ENCODE results near the gene SNORC. TPM values are rescaled to one million over a fixed set of nuclear protein-coding genes. Genes with fewer than 3 reads are reported as not detected.

The SNORC gene
- total RNA-seq, 1 donor from 2014 or later: not detected

- no peak overlapping the region for H2AFZ ChIP-seq (replicated peaks)
- no peaks in the 10 kb centered on the region for H3K9me3 ChIP-seq (ENCODE audit: low read depth)
- no peak overlapping the region for H3K4me3 ChIP-seq
- no peak overlapping the region for H3K9ac ChIP-seq
- H3K27ac Mint-ChIP-seq: peak overlapping the region; percentile 79
- no peaks in the 10 kb centered on the region for H3K36me3 Mint-ChIP-seq
- DNase-seq (ENCODE audit: low spot score): no peak
- peaks cover 3% of the 10 kb centered on the region for H3K4me1 ChIP-seq
- H3K79me2 ChIP-seq (ENCODE audit: low read depth): no peaks in the 10 kb centered on the region
- no peak overlapping the region for H3K4me3 Mint-ChIP-seq
- peaks cover 19% of the 10 kb centered on the region for H3K4me1 Mint-ChIP-seq
- H4K20me1 ChIP-seq (ENCODE audit: low read depth): no peaks in the 10 kb centered on the region
- TF ChIP-seq EZH2 (IDR thresholded peaks at IDR 0.05): no peak
- TF ChIP-seq, protein P1, sequence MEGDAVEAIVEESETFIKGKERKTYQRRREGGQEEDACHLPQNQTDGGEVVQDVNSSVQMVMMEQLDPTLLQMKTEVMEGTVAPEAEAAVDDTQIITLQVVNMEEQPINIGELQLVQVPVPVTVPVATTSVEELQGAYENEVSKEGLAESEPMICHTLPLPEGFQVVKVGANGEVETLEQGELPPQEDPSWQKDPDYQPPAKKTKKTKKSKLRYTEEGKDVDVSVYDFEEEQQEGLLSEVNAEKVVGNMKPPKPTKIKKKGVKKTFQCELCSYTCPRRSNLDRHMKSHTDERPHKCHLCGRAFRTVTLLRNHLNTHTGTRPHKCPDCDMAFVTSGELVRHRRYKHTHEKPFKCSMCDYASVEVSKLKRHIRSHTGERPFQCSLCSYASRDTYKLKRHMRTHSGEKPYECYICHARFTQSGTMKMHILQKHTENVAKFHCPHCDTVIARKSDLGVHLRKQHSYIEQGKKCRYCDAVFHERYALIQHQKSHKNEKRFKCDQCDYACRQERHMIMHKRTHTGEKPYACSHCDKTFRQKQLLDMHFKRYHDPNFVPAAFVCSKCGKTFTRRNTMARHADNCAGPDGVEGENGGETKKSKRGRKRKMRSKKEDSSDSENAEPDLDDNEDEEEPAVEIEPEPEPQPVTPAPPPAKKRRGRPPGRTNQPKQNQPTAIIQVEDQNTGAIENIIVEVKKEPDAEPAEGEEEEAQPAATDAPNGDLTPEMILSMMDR (IDR thresholded peaks at IDR 0.05): no peak
- no peak for TF ChIP-seq EZH2phosphoT487 (IDR thresholded peaks at IDR 0.05)
- peaks cover 20% of the 10 kb centered on the region for H3K27me3 Mint-ChIP-seq (ENCODE audit: insufficient read depth, low read depth)
- peaks cover 20% of the 10 kb centered on the region for H3K27me3 ChIP-seq
- no peak overlapping the region for H3K27ac ChIP-seq
- no peaks in the 10 kb centered on the region for H3K9me3 Mint-ChIP-seq
- no peaks in the 10 kb centered on the region for H3K36me3 ChIP-seq
- no peak overlapping the region for H3K4me2 ChIP-seq
- peaks cover 4% of the 10 kb centered on the region for H3F3A ChIP-seq (ENCODE audit: low read depth)
Observed at GRCh38 chr2:232870766-232871371, 805 bp downstream of the SNORC start.

- Histone ChIP-seq H3K9ac (no peak overlapping the region), H3K4me3 (no peak overlapping the region), H3K36me3 (no peaks in the 10 kb centered on the region), H2AFZ (replicated peaks) (no peak overlapping the region), H3K4me1 (peaks cover 4% of the 10 kb centered on the region), H3K27me3 (peaks cover 25% of the 10 kb centered on the region), H3F3A (ENCODE audit: low read depth) (peaks cover 4% of the 10 kb centered on the region), H3K79me2 (ENCODE audit: low read depth) (no peaks in the 10 kb centered on the region), H4K20me1 (ENCODE audit: low read depth) (no peaks in the 10 kb centered on the region), H3K9me3 (ENCODE audit: low read depth) (no peaks in the 10 kb centered on the region), H3K4me2 (no peak overlapping the region), H3K27ac (no peak overlapping the region)
- no peaks in the 10 kb centered on the region for H3K9me3 Mint-ChIP-seq
- peaks cover 19% of the 10 kb centered on the region for H3K4me1 Mint-ChIP-seq
- no peak overlapping the region for H3K4me3 Mint-ChIP-seq
- peaks cover 20% of the 10 kb centered on the region for H3K27me3 Mint-ChIP-seq (ENCODE audit: insufficient read depth, low read depth)
- H3K36me3 Mint-ChIP-seq: no peaks in the 10 kb centered on the region
- H3K27ac Mint-ChIP-seq: no peak overlapping the region
- no peak for DNase-seq (ENCODE audit: low spot score)
- no peak for TF ChIP-seq EZH2phosphoT487 (IDR thresholded peaks at IDR 0.05)
- no peak for TF ChIP-seq EZH2 (IDR thresholded peaks at IDR 0.05)
- TF ChIP-seq, protein P1 (IDR thresholded peaks at IDR 0.05): no peak
Observed at GRCh38 chr2:232871418-232871834, 1.4 kb downstream of the SNORC start.

GRCh38 chr2:232871835-232872736 lies 2.0 kb downstream of the SNORC start:
- Histone ChIP-seq H3K4me1 (peaks cover 4% of the 10 kb centered on the region), H3K4me2 (no peak overlapping the region), H4K20me1 (ENCODE audit: low read depth) (no peaks in the 10 kb centered on the region), H3F3A (ENCODE audit: low read depth) (peaks cover 4% of the 10 kb centered on the region), H2AFZ (replicated peaks) (no peak overlapping the region), H3K27me3 (peaks cover 32% of the 10 kb centered on the region), H3K9me3 (ENCODE audit: low read depth) (no peaks in the 10 kb centered on the region), H3K36me3 (no peaks in the 10 kb centered on the region), H3K9ac (no peak overlapping the region), H3K27ac (no peak overlapping the region), H3K4me3 (no peak overlapping the region), H3K79me2 (ENCODE audit: low read depth) (no peaks in the 10 kb centered on the region)
- no peaks in the 10 kb centered on the region for H3K36me3 Mint-ChIP-seq
- no peaks in the 10 kb centered on the region for H3K9me3 Mint-ChIP-seq
- H3K4me3 Mint-ChIP-seq: no peak overlapping the region
- peaks cover 19% of the 10 kb centered on the region for H3K4me1 Mint-ChIP-seq
- TF ChIP-seq EZH2 (IDR thresholded peaks at IDR 0.05) (no peak), EZH2phosphoT487 (IDR thresholded peaks at IDR 0.05) (no peak)
- TF ChIP-seq, protein P1 (IDR thresholded peaks at IDR 0.05): no peak
- no peak overlapping the region for H3K27ac Mint-ChIP-seq
- no peak for DNase-seq (ENCODE audit: low spot score)
- peaks cover 20% of the 10 kb centered on the region for H3K27me3 Mint-ChIP-seq (ENCODE audit: insufficient read depth, low read depth)
